ENCODE measurements around the gene LAGE3. TPM values are rescaled to one million over a fixed set of nuclear protein-coding genes. Genes with fewer than 3 reads are reported as not detected.

Gene LAGE3
- total RNA-seq, 2 donors from 2014 or later: 9.8 to 11.5 TPM

DNA sequence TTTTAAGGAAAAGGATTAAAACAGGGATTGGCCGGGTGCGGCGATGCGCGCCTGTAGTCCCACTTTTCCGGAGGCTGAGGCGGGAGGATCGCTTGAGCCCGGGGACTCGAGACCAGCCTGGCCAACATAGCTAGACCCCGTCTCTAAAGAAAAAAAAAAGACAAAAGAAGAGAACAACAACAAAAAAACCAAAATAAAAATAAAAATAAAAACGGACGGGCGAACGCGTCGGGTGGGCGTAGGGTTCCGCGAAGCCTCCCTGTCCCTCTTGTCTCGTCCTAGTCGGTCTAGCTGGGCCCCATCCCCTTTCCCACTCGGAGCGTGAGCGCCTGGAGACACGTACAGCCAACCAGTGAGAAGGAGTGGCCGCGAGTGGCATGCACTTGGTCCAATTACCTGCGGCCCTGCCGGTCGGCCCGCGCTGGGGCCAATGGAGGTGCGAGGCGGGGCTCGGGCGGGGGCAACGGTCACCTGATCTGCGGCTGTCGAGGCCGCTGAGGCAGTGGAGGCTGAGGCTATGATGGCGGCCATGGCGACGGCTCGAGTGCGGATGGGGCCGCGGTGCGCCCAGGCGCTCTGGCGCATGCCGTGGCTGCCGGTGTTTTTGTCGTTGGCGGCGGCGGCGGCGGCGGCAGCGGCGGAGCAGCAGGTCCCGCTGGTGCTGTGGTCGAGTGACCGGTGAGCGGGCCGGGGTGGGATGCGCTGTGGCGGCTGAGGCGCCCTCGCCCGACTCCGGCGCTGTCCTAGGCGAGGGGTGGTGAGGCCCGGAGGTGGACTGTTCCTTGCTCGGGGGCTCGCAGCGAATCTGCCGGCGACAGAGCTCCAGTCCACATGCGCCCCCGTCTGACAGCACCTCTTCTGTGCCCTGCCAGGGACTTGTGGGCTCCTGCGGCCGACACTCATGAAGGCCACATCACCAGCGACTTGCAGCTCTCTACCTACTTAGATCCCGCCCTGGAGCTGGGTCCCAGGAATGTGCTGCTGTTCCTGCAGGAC is 50.6 kb downstream of the LAGE3 start, which contains the start of gene ATP6AP1:
ATP6AP1 (plus strand) TSS at position 502 of the 996 bp plus-strand sequence; CDS start at position 518, 16 bp downstream.
- intact Hi-C loops (cut with DNase I, micrococcal nuclease): no loop called here
- ATAC-seq (peak; percentile 98), DNase-seq (peak; percentile 90 to 94)

Small RNA genes within 50 kb of the gene (microRNA-seq; reads per million reads assigned to microRNA genes)
- gene MIR6858: 0 to 0.53 reads per million in 2 donors

Other genes with a start within 250 kb of the LAGE3 start
- gene OPN1MW3, start 221.7 kb downstream of the LAGE3 start, total RNA-seq: not detected
- not detected for gene TEX28, start 184.2 kb downstream of the LAGE3 start, total RNA-seq
- gene TKTL1, start 183.5 kb downstream of the LAGE3 start, total RNA-seq: not detected
- gene FLNA, start 104.6 kb downstream of the LAGE3 start, total RNA-seq: 100 to 1,000 TPM in 1 of 2 donors, 10 to 100 TPM in 1; 84.2 to 741 TPM
- 10 to 100 TPM; 31.9 to 33.1 TPM for gene EMD, start 100.0 kb downstream of the LAGE3 start, total RNA-seq
- 1,000 to 10,000 TPM; 2,262 to 2,406 TPM for gene RPL10, start 80.9 kb downstream of the LAGE3 start, total RNA-seq
- 10 to 100 TPM; 23.4 to 26.8 TPM for gene DNASE1L1, start 70.0 kb downstream of the LAGE3 start, total RNA-seq
- 10 to 100 TPM; 28.8 to 40.8 TPM for gene TAFAZZIN, start 67.7 kb downstream of the LAGE3 start, total RNA-seq
- 100 to 1,000 TPM; 100 to 105 TPM for gene ATP6AP1, start 50.6 kb downstream of the LAGE3 start, total RNA-seq
- 10 to 100 TPM; 63.3 to 65.0 TPM for gene GDI1, start 42.1 kb downstream of the LAGE3 start, total RNA-seq
- 10 to 100 TPM; 44.4 to 56.7 TPM for gene FAM50A, start 35.1 kb downstream of the LAGE3 start, total RNA-seq
- gene PLXNA3, start 21.0 kb downstream of the LAGE3 start, total RNA-seq: 10 to 100 TPM; 48.9 to 68.2 TPM
- 10 to 100 TPM; 30.5 to 34.5 TPM for gene UBL4A, start 7.3 kb upstream of the LAGE3 start, total RNA-seq
- 10 to 100 TPM; 23.8 to 30.0 TPM for gene SLC10A3, start 11.3 kb upstream of the LAGE3 start, total RNA-seq
- 10 to 100 TPM; 64.3 to 75.0 TPM for gene FAM3A, start 37.0 kb upstream of the LAGE3 start, total RNA-seq
- 10 to 100 TPM; 30.5 to 34.2 TPM for gene G6PD, start 67.6 kb upstream of the LAGE3 start, total RNA-seq
- 10 to 100 TPM; 26.5 to 29.1 TPM for gene IKBKG, start 68.3 kb upstream of the LAGE3 start, total RNA-seq
- gene CTAG1A, start 105.9 kb upstream of the LAGE3 start, total RNA-seq: not detected
- not detected for gene CTAG1B, start 140.0 kb upstream of the LAGE3 start, total RNA-seq
- gene CTAG2, start 174.3 kb upstream of the LAGE3 start, total RNA-seq: not detected